IMR-90 (cell line): ENCODE measurements around the gene EVI5. TPM values are rescaled to one million over a fixed set of nuclear protein-coding genes. Genes with fewer than 3 reads are reported as not detected.

Experiments
- ATAC-seq: fragments of 200-7000 bp; cut with Tn5 transposase; 2 replicates; pipeline ENCODE4 v1.9.1; 2020; ENCODE audit warnings: low read depth, mild to moderate bottlenecking, moderate library complexity
- BruUV-seq: library from RNA; stranded (reverse); fragments of 400-500 nt; replicated peaks from 2 replicates; lab custom pipeline; 2021; lab: Mats Ljungman, UMichigan
- CTCF ChIA-PET: fragments of 300-600 bp; formaldehyde crosslinking; extraction: SDS; loops from one replicate; lab custom pipeline; 2021; ENCODE audit warnings: antibody characterized with exemption; lab: Yijun Ruan, JAX
- POLR2A ChIA-PET: fragments of 300-600 bp; sonication (Branson Sonifier 250); formaldehyde crosslinking; loops from one replicate; lab custom pipeline; 2022; ENCODE audit warnings: antibody characterized with exemption; ENCODE audit not compliant: unreplicated experiment; lab: Charles Lee
- DNase-seq: peaks from one replicate; pipeline ENCODE4 v3.0.0; 2013
- H2AFZ ChIP-seq: replicated peaks from 2 replicates; pipeline ENCODE3; 2013; ENCODE audit warnings: low read length, mild to moderate bottlenecking; ENCODE audit not compliant: poor library complexity
- H2AK5ac ChIP-seq: 2 replicates; pipeline ENCODE4 v1.6.1; 2013; ENCODE audit warnings: low read depth, low read length, inconsistent platforms
- H2AK9ac ChIP-seq: replicated peaks from 2 replicates; pipeline ENCODE3; 2013; ENCODE audit warnings: mild to moderate bottlenecking, low read depth, low read length, moderate library complexity; ENCODE audit not compliant: poor library complexity
- H2BK120ac ChIP-seq: 2 replicates; pipeline ENCODE4 v1.6.1; 2013; ENCODE audit warnings: low read depth, low read length, inconsistent platforms
- H2BK15ac ChIP-seq: 3 replicates; pipeline ENCODE4 v1.6.1; 2013; ENCODE audit warnings: low read depth, low read length, inconsistent platforms
- H2BK20ac ChIP-seq: 2 replicates; pipeline ENCODE4 v1.6.1; 2013; ENCODE audit warnings: low read depth, mild to moderate bottlenecking, inconsistent platforms, low read length, moderate library complexity
- H2BK5ac ChIP-seq: 2 replicates; pipeline ENCODE4 v1.6.1; 2013; ENCODE audit warnings: mild to moderate bottlenecking, low read depth, low read length, inconsistent platforms; ENCODE audit not compliant: poor library complexity, severe bottlenecking
- H3K14ac ChIP-seq: replicated peaks from 2 replicates; pipeline ENCODE4 v1.6.1; 2013; ENCODE audit warnings: low read depth, low read length, inconsistent platforms
- H3K18ac ChIP-seq: 2 replicates; pipeline ENCODE4 v1.6.1; 2013; ENCODE audit warnings: low read depth, low read length, control low read depth
- H3K23ac ChIP-seq: 2 replicates; pipeline ENCODE4 v1.6.1; 2013; ENCODE audit warnings: low read depth, low read length, inconsistent platforms
- H3K27ac ChIP-seq: 2 replicates; pipeline ENCODE4 v1.5.1; 2013; ENCODE audit warnings: mild to moderate bottlenecking, control low read depth, low read length; ENCODE audit not compliant: insufficient read depth
- H3K27me3 ChIP-seq: 2 replicates; pipeline ENCODE4 v1.6.1; 2013; ENCODE audit warnings: low read length; ENCODE audit not compliant: control insufficient read depth, insufficient read depth
- H3K36me3 ChIP-seq: 2 replicates; pipeline ENCODE4 v1.6.1; 2013; ENCODE audit warnings: low read length, mixed read lengths; ENCODE audit not compliant: control insufficient read depth, insufficient read depth
- H3K4ac ChIP-seq: 2 replicates; pipeline ENCODE4 v1.6.1; 2013; ENCODE audit warnings: low read depth, low read length, inconsistent platforms
- H3K4me1 ChIP-seq: 2 replicates; pipeline ENCODE4 v1.6.1; 2013; ENCODE audit warnings: low read length, mixed read lengths; ENCODE audit not compliant: control insufficient read depth, insufficient read depth
- H3K4me2 ChIP-seq: 2 replicates; pipeline ENCODE4 v1.6.1; 2013; ENCODE audit warnings: low read depth, mild to moderate bottlenecking, control low read depth, low read length, moderate library complexity
- H3K4me3 ChIP-seq: 2 replicates; pipeline ENCODE4 v1.5.1; 2013; ENCODE audit warnings: low read depth, mild to moderate bottlenecking, control low read depth, low read length, moderate library complexity; ENCODE audit not compliant: insufficient read depth
- H3K56ac ChIP-seq: 2 replicates; pipeline ENCODE4 v1.6.1; 2013; ENCODE audit warnings: low read length, inconsistent platforms; ENCODE audit not compliant: insufficient read depth; ENCODE audit errors: extremely low read depth
- H3K79me1 ChIP-seq, 2 experiments: 2 replicates each; pipeline ENCODE4 v1.6.1; 2013; ENCODE audit warnings: low read length in 2 of 2, inconsistent platforms in 1 of 2, low read depth in 1 of 2
- H3K9ac ChIP-seq: 2 replicates; pipeline ENCODE4 v1.6.1; 2013; ENCODE audit warnings: low read depth, low read length, control low read depth
- H3K9me1 ChIP-seq: 2 replicates; pipeline ENCODE4 v1.6.1; 2013; ENCODE audit warnings: low read length, inconsistent platforms; ENCODE audit not compliant: insufficient read depth
- H3K9me3 ChIP-seq: 2 replicates; pipeline ENCODE4 v1.6.1; 2013; ENCODE audit warnings: low read length; ENCODE audit not compliant: control insufficient read depth, insufficient read depth
- H4K20me1 ChIP-seq: 2 replicates; pipeline ENCODE4 v1.6.1; 2013; ENCODE audit warnings: low read length, inconsistent platforms; ENCODE audit not compliant: insufficient read depth
- H4K5ac ChIP-seq: 2 replicates; pipeline ENCODE4 v1.6.1; 2013; ENCODE audit warnings: mild to moderate bottlenecking, low read depth, low read length, control low read depth
- H4K8ac ChIP-seq, 2 experiments: 2 replicates each; pipeline ENCODE4 v1.6.1; 2013; ENCODE audit warnings: low read depth in 2 of 2, low read length in 2 of 2, control low read depth in 1 of 2, inconsistent platforms in 1 of 2
- H4K91ac ChIP-seq: 2 replicates; pipeline ENCODE4 v1.6.1; 2013; ENCODE audit warnings: low read depth, low read length, inconsistent platforms; ENCODE audit not compliant: insufficient read depth
- BHLHE40 ChIP-seq: fragments of 150-350 bp; IDR thresholded peaks from 2 replicates; pipeline ENCODE4 v1.6.1; 2016; ENCODE audit warnings: mild to moderate bottlenecking, low read depth, low read length
- CTCF ChIP-seq: conservative IDR thresholded peaks from 2 replicates; pipeline ENCODE4 v1.5.1; 2012; ENCODE audit warnings: mild to moderate bottlenecking, low read depth, low read length, improper control_type of control experiment
- ELK1 ChIP-seq: fragments of 150-350 bp; IDR thresholded peaks from 2 replicates; pipeline ENCODE4 v1.6.1; 2016; ENCODE audit warnings: low read depth, mild to moderate bottlenecking, low read length, moderate library complexity, borderline replicate concordance
- MAFK ChIP-seq: IDR thresholded peaks from 2 replicates; pipeline ENCODE4 v1.6.1; 2012; ENCODE audit warnings: low read depth, low read length, improper control_type of control experiment
- MAZ ChIP-seq: IDR thresholded peaks from 2 replicates; pipeline ENCODE4 v1.6.1; 2012; ENCODE audit warnings: low read depth, mild to moderate bottlenecking, low read length, improper control_type of control experiment, moderate library complexity, borderline replicate concordance
- NFE2L2 ChIP-seq: fragments of 150-350 bp; IDR thresholded peaks from 2 replicates; pipeline ENCODE4 v1.6.1; 2016; ENCODE audit warnings: low read depth, mild to moderate bottlenecking, low read length
- POLR2A ChIP-seq: IDR thresholded peaks from 2 replicates; pipeline ENCODE4 v1.6.1; 2012; ENCODE audit warnings: mild to moderate bottlenecking, low read depth, low read length
- RAD21 ChIP-seq: IDR thresholded peaks from 2 replicates; pipeline ENCODE4 v1.6.1; 2012; ENCODE audit warnings: low read length, improper control_type of control experiment
- RCOR1 ChIP-seq: IDR thresholded peaks from 2 replicates; pipeline ENCODE4 v1.6.1; 2012; ENCODE audit warnings: mild to moderate bottlenecking, low read length, improper control_type of control experiment; ENCODE audit not compliant: insufficient replicate concordance
- RFX5 ChIP-seq: IDR thresholded peaks from 2 replicates; pipeline ENCODE4 v1.8.0; 2012; ENCODE audit warnings: low read depth, mild to moderate bottlenecking, low read length, moderate library complexity
- SMC3 ChIP-seq: fragments of 150-350 bp; IDR thresholded peaks from 2 replicates; pipeline ENCODE4 v1.6.1; 2016; ENCODE audit warnings: low read depth, mild to moderate bottlenecking, antibody characterized with exemption, low read length, moderate library complexity
- USF2 ChIP-seq: fragments of 150-350 bp; IDR thresholded peaks from 2 replicates; pipeline ENCODE4 v1.6.1; 2017; ENCODE audit warnings: mild to moderate bottlenecking, antibody characterized with exemption, low read length, low read depth
- WGBS, 2 experiments: methylation state at CpG; one replicate each; pipeline versions ENCODE4 v1.1.5 to v1.1.7; 2013; ENCODE audit warnings: missing lambda C conversion rate in 2 of 2; ENCODE audit not compliant: insufficient read length in 1 of 2; ENCODE audit errors: extremely low coverage in 2 of 2; 5-methylcytosine and 5-hydroxymethylcytosine counted together
- dilution Hi-C: fragments of 300-500 bp; cut with HindIII; formaldehyde crosslinking; loops from one replicate; pipeline ENCODE4 v1.14.3; 2018; ENCODE audit warnings: low sequenced_read_pairs; ENCODE audit not compliant: unreplicated experiment
- in situ Hi-C: fragments of 300-500 bp; cut with MboI; formaldehyde crosslinking; loops from 3 replicates; pipeline ENCODE4 v1.14.3; 2019; ENCODE audit warnings: low sequenced_read_pairs, inconsistent platforms, mixed read lengths
- intact Hi-C: fragments of 100-400 bp; cut with micrococcal nuclease; formaldehyde crosslinking; loops from 2 replicates; pipeline ENCODE4 v1.10.0; 2022
- polyA plus RNA-seq, 3 experiments: library from polyadenylated mRNA; depleted of rRNA; stranded (reverse); fragments of >200 nt; gene quantifications; 2 replicates each; pipeline ENCODE4 v1.2.3, GENCODE V29; 2012; ENCODE audit warnings: low replicate concordance in 1 of 3
- total RNA-seq: library from RNA; depleted of rRNA; stranded (reverse); fragments of >200 nt; gene quantifications from 2 replicates; pipeline ENCODE4 v1.2.3, GENCODE V29; 2012

EVI5 gene
- total and polyA plus RNA-seq, 2 of the 4 experiments (the other 2 are of a cell fraction): 13.9 to 26.9 TPM

- no peak overlapping the region for H2BK15ac ChIP-seq
- TF ChIP-seq USF2 (no peak), NFE2L2 (no peak), BHLHE40 (no peak), MAZ (no peak), CTCF (no peak), MAFK (no peak), SMC3 (no peak), RAD21 (no peak), POLR2A (no peak), ELK1 (no peak), RFX5 (no peak), RCOR1 (no peak)
- no peak overlapping the region for H3K27ac ChIP-seq
- in situ Hi-C loops: no loop called here
- no peak overlapping the region for H4K5ac ChIP-seq
- H3K56ac ChIP-seq: no peak overlapping the region
- no peak overlapping the region for H2AK9ac ChIP-seq
- no peaks in the 10 kb centered on the region for H3K9me3 ChIP-seq
- H3K18ac ChIP-seq: no peak overlapping the region
- H3K4me2 ChIP-seq: no peak overlapping the region
- ChIA-PET CTCF (no interaction called here), POLR2A (no interaction called here)
- dilution Hi-C loops: no loop called here
- no peak overlapping the region for H3K14ac ChIP-seq
- H3K4ac ChIP-seq: no peak overlapping the region
- no peak for ATAC-seq
- H3K23ac ChIP-seq: no peak overlapping the region
- H3K36me3 ChIP-seq: no peaks in the 10 kb centered on the region
- H2AK5ac ChIP-seq: no peak overlapping the region
- no peak overlapping the region for H4K91ac ChIP-seq
- DNase-seq: no peak
- H4K20me1 ChIP-seq: no peaks in the 10 kb centered on the region
- no peak overlapping the region for H3K9ac ChIP-seq
- H3K27me3 ChIP-seq: peaks cover 29% of the 10 kb centered on the region
- H3K79me1 ChIP-seq: no peaks in the 10 kb centered on the region
- H3K4me3 ChIP-seq: no peak overlapping the region
- no peak overlapping the region for H2AFZ ChIP-seq
- intact Hi-C loops: no loop called here
- peaks cover 3% of the 10 kb centered on the region; the same call in 1 of the 2 replicates for H3K9me1 ChIP-seq
- BruUV-seq: no TSS peak
- no peak overlapping the region for H2BK5ac ChIP-seq
- no peak overlapping the region for H2BK120ac ChIP-seq
- WGBS, 2 experiments: no CpG with 5 or more reads among the region's 1 CpG
- no peak overlapping the region for H2BK20ac ChIP-seq
- H3K4me1 ChIP-seq: no peaks in the 10 kb centered on the region
- no peak overlapping the region for H4K8ac ChIP-seq
Measured at GRCh38 chr1:92470216-92470615, 314.7 kb downstream of the EVI5 start.
